Loucy (cell line): ENCODE measurements around the gene FAM13C.

ENCODE experiments used
- EZH2phosphoT487 ChIP-seq: fragments of 200-600 bp; IDR thresholded peaks from 2 replicates; pipeline ENCODE4 v1.6.1; 2018; ENCODE audit warnings: antibody characterized with exemption, mild to moderate bottlenecking, moderate library complexity, borderline replicate concordance
- TF ChIP-seq, protein P1 (sequence below): fragments of 200-600 bp; sonication (generic); conservative IDR thresholded peaks from 2 replicates; pipeline ENCODE4 v1.5.1; 2014; ENCODE audit warnings: mild to moderate bottlenecking, antibody characterized with exemption, low read length

- TF ChIP-seq, protein P1, sequence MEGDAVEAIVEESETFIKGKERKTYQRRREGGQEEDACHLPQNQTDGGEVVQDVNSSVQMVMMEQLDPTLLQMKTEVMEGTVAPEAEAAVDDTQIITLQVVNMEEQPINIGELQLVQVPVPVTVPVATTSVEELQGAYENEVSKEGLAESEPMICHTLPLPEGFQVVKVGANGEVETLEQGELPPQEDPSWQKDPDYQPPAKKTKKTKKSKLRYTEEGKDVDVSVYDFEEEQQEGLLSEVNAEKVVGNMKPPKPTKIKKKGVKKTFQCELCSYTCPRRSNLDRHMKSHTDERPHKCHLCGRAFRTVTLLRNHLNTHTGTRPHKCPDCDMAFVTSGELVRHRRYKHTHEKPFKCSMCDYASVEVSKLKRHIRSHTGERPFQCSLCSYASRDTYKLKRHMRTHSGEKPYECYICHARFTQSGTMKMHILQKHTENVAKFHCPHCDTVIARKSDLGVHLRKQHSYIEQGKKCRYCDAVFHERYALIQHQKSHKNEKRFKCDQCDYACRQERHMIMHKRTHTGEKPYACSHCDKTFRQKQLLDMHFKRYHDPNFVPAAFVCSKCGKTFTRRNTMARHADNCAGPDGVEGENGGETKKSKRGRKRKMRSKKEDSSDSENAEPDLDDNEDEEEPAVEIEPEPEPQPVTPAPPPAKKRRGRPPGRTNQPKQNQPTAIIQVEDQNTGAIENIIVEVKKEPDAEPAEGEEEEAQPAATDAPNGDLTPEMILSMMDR = no peak
- TF ChIP-seq EZH2phosphoT487 = no peak
Measured at GRCh38 chr10:59273445-59273844, 88.9 kb downstream of the FAM13C start.
